ENCODE data around the gene LYRM4. TPM values are rescaled to one million over a fixed set of nuclear protein-coding genes. Genes with fewer than 3 reads are reported as not detected.

Gene LYRM4
- 14.4 and 15.7 TPM in 2 replicates for total RNA-seq

GRCh38 chr6:5260661-5261544 lies at the start of gene LYRM4, which contains the start of gene FARS2:
LYRM4 (minus strand) TSS chr6:5260950; CDS start chr6:5260733, 217 bp downstream.
FARS2 (plus strand) TSS chr6:5261513.
- DNase-seq (ENCODE audit: low read depth in 2 of 2): peak; percentile 61 to 87

- no peak for DNase-seq (ENCODE audit: low read depth in 2 of 2)
These were observed 47.3 kb upstream of the LYRM4 start for GRCh38 chr6:5308066-5308465.

- DNase-seq (ENCODE audit: low read depth in 2 of 2): no peak
These were observed 46.3 kb upstream of the LYRM4 start for GRCh38 chr6:5307058-5307457.

- no peak for DNase-seq (ENCODE audit: low read depth in 2 of 2)
These were observed 45.3 kb upstream of the LYRM4 start for GRCh38 chr6:5305968-5306626.

- no peak for DNase-seq (ENCODE audit: low read depth in 2 of 2)
These were observed 42.9 kb upstream of the LYRM4 start for GRCh38 chr6:5303682-5304081.

GRCh38 chr6:5302995-5303622 lies 42.4 kb upstream of the LYRM4 start:
- peak; percentile 37 to 63 for DNase-seq (ENCODE audit: low read depth in 2 of 2)

- DNase-seq (ENCODE audit: low read depth in 2 of 2): no peak
These were observed 41.6 kb upstream of the LYRM4 start for GRCh38 chr6:5302220-5302946.

- peak in 1 of 2 donors; percentile 30 for DNase-seq (ENCODE audit: low read depth in 2 of 2)
These were observed 39.5 kb upstream of the LYRM4 start for GRCh38 chr6:5300206-5300764.

- no peak for DNase-seq (ENCODE audit: low read depth in 2 of 2)
These were observed 34.9 kb upstream of the LYRM4 start for GRCh38 chr6:5295623-5296022.

GRCh38 chr6:5294392-5295211 lies 33.9 kb upstream of the LYRM4 start:
- DNase-seq (ENCODE audit: low read depth in 2 of 2): no peak

- no peak for DNase-seq (ENCODE audit: low read depth in 2 of 2)
These were observed 32.9 kb upstream of the LYRM4 start for GRCh38 chr6:5293692-5294091.

- DNase-seq (ENCODE audit: low read depth in 2 of 2): no peak
These were observed 31.4 kb upstream of the LYRM4 start for GRCh38 chr6:5292154-5292553.

- DNase-seq (ENCODE audit: low read depth in 2 of 2): no peak
These were observed 29.8 kb upstream of the LYRM4 start for GRCh38 chr6:5290500-5290899.

- no peak for DNase-seq (ENCODE audit: low read depth in 2 of 2)
These were observed 29.3 kb upstream of the LYRM4 start for GRCh38 chr6:5290097-5290496.

GRCh38 chr6:5287966-5288297 lies 27.2 kb upstream of the LYRM4 start:
- no peak for DNase-seq (ENCODE audit: low read depth in 2 of 2)

GRCh38 chr6:5287205-5287965 lies 26.6 kb upstream of the LYRM4 start:
- peak; percentile 40 to 57 for DNase-seq (ENCODE audit: low read depth in 2 of 2)

GRCh38 chr6:5286780-5287179 lies 26.0 kb upstream of the LYRM4 start:
- DNase-seq (ENCODE audit: low read depth in 2 of 2): no peak

GRCh38 chr6:5285526-5285925 lies 24.8 kb upstream of the LYRM4 start:
- DNase-seq (ENCODE audit: low read depth in 2 of 2): no peak

- no peak for DNase-seq (ENCODE audit: low read depth in 2 of 2)
These were observed 24.3 kb upstream of the LYRM4 start for GRCh38 chr6:5285081-5285480.

GRCh38 chr6:5282191-5282623 lies 21.5 kb upstream of the LYRM4 start:
- no peak for DNase-seq (ENCODE audit: low read depth in 2 of 2)

All from dermis microvascular lymphatic vessel endothelial cell (primary cell).